Keratinocyte (primary cell): ENCODE results near the gene DIO3. TPM values are rescaled to one million over a fixed set of nuclear protein-coding genes. Genes with fewer than 3 reads are reported as not detected.

Experiments
- DNase-seq: peaks from one replicate; pipeline ENCODE4 v3.0.0-alpha.2; 2011; ENCODE audit warnings: low read depth, missing footprints, low spot score
- FAIRE-seq: peaks from 2 replicates; lab custom pipeline; 2011; peaks lifted over from hg19 to GRCh38; lab: Jason Lieb, UNC
- H2AFZ ChIP-seq: 2 replicates; pipeline ENCODE4 v1.6.0; 2012; ENCODE audit warnings: low read length, control low read depth, inconsistent platforms; ENCODE audit not compliant: control insufficient read depth
- H3K27ac ChIP-seq: 2 replicates; pipeline ENCODE4 v1.5.1; 2011; ENCODE audit warnings: low read length; ENCODE audit not compliant: control insufficient read depth, insufficient read depth
- H3K27me3 ChIP-seq: 3 replicates; pipeline ENCODE4 v1.6.0; 2011; ENCODE audit warnings: low read length; ENCODE audit not compliant: control insufficient read depth, insufficient read depth; ENCODE audit errors: extremely low read depth
- H3K36me3 ChIP-seq, 2 experiments: 2 replicates in 1 of 2; 3 replicates in 1 of 2; pipeline ENCODE4 v1.5.1; 2011; ENCODE audit warnings: low read length in 2 of 2, mild to moderate bottlenecking in 1 of 2; ENCODE audit not compliant: control insufficient read depth in 2 of 2, insufficient read depth in 2 of 2; ENCODE audit errors: extremely low read depth in 1 of 2
- H3K4me1 ChIP-seq: 3 replicates; pipeline ENCODE4 v1.5.1; 2011; ENCODE audit warnings: low read length; ENCODE audit not compliant: control insufficient read depth, insufficient read depth; ENCODE audit errors: extremely low read depth
- H3K4me2 ChIP-seq: 3 replicates; pipeline ENCODE4 v1.6.0; 2011; ENCODE audit warnings: low read depth, low read length; ENCODE audit not compliant: control insufficient read depth, insufficient read depth; ENCODE audit errors: extremely low read depth
- H3K4me3 ChIP-seq, 3 experiments: fragments of 200-600 bp in 1 of 3; sonication (generic) in 1 of 3; 2 replicates in 2 of 3; 3 replicates in 1 of 3; pipeline ENCODE4 v1.5.1; 2011 to 2016; ENCODE audit warnings: low read length in 3 of 3, mild to moderate bottlenecking in 3 of 3, control low read depth in 2 of 3, inconsistent platforms in 1 of 3, low read depth in 1 of 3, mixed read lengths in 1 of 3, mixed run types in 1 of 3, moderate library complexity in 1 of 3; ENCODE audit not compliant: control insufficient read depth in 2 of 3, insufficient read depth in 2 of 3; ENCODE audit errors: extremely low read depth in 1 of 3
- H3K79me2 ChIP-seq: 2 replicates; pipeline ENCODE4 v1.6.0; 2012; ENCODE audit warnings: low read length; ENCODE audit not compliant: control insufficient read depth, insufficient read depth
- H3K9ac ChIP-seq: 3 replicates; pipeline ENCODE4 v1.6.0; 2011; ENCODE audit warnings: low read length; ENCODE audit not compliant: control insufficient read depth, insufficient read depth; ENCODE audit errors: extremely low read depth
- H3K9me1 ChIP-seq: 3 replicates; pipeline ENCODE4 v1.6.0; 2011; ENCODE audit warnings: low read length; ENCODE audit not compliant: control insufficient read depth, insufficient read depth; ENCODE audit errors: extremely low read depth
- H3K9me3 ChIP-seq: 2 replicates; pipeline ENCODE4 v1.5.1; 2012; ENCODE audit warnings: low read depth, low read length; ENCODE audit not compliant: control insufficient read depth
- H4K20me1 ChIP-seq: 3 replicates; pipeline ENCODE4 v1.6.0; 2011; ENCODE audit warnings: low read length; ENCODE audit not compliant: control insufficient read depth, insufficient read depth; ENCODE audit errors: extremely low read depth
- EZH2 ChIP-seq: IDR thresholded peaks from one replicate; pipeline ENCODE4 v1.6.1; 2012; ENCODE audit warnings: inconsistent platforms, mild to moderate bottlenecking, low read length, moderate library complexity
- dilution Hi-C: fragments of 300-500 bp; cut with MboI; formaldehyde crosslinking; loops from one replicate; pipeline ENCODE4 v1.7.0; 2020; ENCODE audit warnings: low sequenced_read_pairs; ENCODE audit not compliant: extremely low pct_ligation_motif_present
- polyA plus RNA-seq, 5 experiments: library from polyadenylated mRNA; depleted of rRNA in 3 of 5; stranded (reverse) in 3 of 5; stranded (forward) in 1 of 5; unstranded in 1 of 5; fragments of >200 nt; gene quantifications; 1 replicate in 1 of 5; 2 replicates in 3 of 5; 3 replicates in 1 of 5; pipeline versions ENCODE4 v1.2.1 to v1.2.3, GENCODE V29; 2011 to 2012; ENCODE audit warnings: missing spikeins in 2 of 5, low read depth in 1 of 5, low replicate concordance in 1 of 5
- TF ChIP-seq, protein P1 (sequence below), 3 experiments: IDR thresholded peaks in 1 of 3; conservative IDR thresholded peaks in 1 of 3; optimal IDR thresholded peaks in 1 of 3; 2 replicates in 2 of 3; 3 replicates in 1 of 3; pipeline versions ENCODE3 to v1.5.1; 2011; ENCODE audit warnings: low read length in 3 of 3, mild to moderate bottlenecking in 3 of 3, moderate library complexity in 2 of 3, control low read depth in 1 of 3, inconsistent platforms in 1 of 3; ENCODE audit not compliant: insufficient read depth in 2 of 3; ENCODE audit errors: extremely low read depth in 1 of 3

DIO3 gene
- polyA plus RNA-seq, 1 donor (not counting 4 experiments of a cell fraction or from before 2014, with no cell fraction given), result not detected

DNA sequence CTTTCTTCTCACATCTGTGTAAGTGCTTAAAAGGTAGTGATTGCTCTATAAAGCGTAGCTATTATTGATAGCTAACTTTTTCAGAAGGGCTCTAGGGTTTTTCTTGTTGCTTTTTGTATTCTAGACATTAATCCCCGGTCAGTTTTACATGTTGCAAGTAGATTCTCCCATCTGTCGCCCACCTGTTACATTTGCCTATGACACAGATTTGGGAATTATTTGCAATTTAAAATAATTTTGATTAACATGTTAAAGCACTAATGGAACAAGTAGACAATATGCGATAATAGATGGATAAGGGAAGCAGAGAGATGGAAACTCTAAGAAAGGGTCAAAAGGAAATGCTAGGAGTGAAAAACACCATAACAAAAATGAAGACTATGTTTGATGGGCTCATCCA, 44.5 kb downstream of the DIO3 start:
- Histone ChIP-seq H3K4me1 (no peaks in the 10 kb centered on the region), H3K27me3 (no peaks in the 10 kb centered on the region), H3K36me3 (no peaks in the 10 kb centered on the region), H2AFZ (no peak overlapping the region), H3K4me3 (no peak overlapping the region), H3K9me3 (no peaks in the 10 kb centered on the region), H3K4me2 (no peak overlapping the region), H3K9ac (no peak overlapping the region), H4K20me1 (no peaks in the 10 kb centered on the region), H3K79me2 (no peaks in the 10 kb centered on the region), H3K9me1 (no peaks in the 10 kb centered on the region), H3K27ac (no peak overlapping the region)
- DNase-seq (no peak), FAIRE-seq (no peak)
- no peak for TF ChIP-seq EZH2
- TF ChIP-seq, protein P1, sequence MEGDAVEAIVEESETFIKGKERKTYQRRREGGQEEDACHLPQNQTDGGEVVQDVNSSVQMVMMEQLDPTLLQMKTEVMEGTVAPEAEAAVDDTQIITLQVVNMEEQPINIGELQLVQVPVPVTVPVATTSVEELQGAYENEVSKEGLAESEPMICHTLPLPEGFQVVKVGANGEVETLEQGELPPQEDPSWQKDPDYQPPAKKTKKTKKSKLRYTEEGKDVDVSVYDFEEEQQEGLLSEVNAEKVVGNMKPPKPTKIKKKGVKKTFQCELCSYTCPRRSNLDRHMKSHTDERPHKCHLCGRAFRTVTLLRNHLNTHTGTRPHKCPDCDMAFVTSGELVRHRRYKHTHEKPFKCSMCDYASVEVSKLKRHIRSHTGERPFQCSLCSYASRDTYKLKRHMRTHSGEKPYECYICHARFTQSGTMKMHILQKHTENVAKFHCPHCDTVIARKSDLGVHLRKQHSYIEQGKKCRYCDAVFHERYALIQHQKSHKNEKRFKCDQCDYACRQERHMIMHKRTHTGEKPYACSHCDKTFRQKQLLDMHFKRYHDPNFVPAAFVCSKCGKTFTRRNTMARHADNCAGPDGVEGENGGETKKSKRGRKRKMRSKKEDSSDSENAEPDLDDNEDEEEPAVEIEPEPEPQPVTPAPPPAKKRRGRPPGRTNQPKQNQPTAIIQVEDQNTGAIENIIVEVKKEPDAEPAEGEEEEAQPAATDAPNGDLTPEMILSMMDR (optimal IDR thresholded peaks at IDR 0.05 in 1 of 3, IDR thresholded peaks at IDR 0.05 in 1 of 3, conservative IDR thresholded peaks at IDR 0.05 in 1 of 3; ENCODE audit: extremely low read depth in 1 of 3, insufficient read depth in 2 of 3, low read length in 3 of 3), result no peak
- dilution Hi-C loops, result no loop called here

Other genes starting within 250 kb of the DIO3 start
- gene PPP2R5C, start 200.2 kb downstream of the DIO3 start, polyA plus RNA-seq, result 63.0 to 105 TPM (median 67.0 TPM) in 3 replicates